OCI-M1 (cell line): ENCODE measurements around the gene WNT5B.

Experiments used
- DNase-seq: peaks from one replicate; lab custom pipeline; 2025; lab: John Stamatoyannopoulos, UW

The WNT5B gene

DNA sequence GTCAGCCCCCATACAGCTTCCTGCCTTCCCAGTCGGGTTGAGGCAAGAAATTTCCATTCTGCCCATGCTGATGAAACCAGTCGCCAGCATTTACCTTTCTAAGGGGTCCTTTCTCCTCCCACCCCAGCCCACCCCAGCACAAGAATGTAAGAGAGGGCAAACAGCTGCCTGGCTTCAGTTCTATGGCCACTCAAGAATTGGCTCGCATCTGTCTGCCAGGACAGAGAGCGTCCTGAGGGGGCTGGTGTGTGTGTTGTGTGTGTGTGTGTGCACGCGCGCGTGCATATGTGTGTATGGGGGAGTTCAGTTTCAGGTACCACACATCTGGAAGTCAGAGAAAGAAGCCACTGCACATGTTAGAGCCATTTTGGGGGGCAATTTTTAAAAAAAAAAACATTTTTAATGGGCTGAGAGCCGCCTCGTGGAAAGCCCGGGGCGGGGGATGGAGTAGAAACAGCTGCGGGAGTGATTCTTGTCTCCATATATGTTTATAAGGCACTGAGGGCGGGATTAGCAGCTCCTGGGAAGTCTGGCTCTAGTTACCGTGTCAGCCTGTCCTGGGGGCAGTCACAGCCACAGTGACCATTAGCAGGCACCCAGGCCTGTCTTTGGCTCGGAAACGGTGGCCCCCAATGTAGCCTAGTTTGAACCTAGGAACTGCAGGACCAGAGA, at the start of gene WNT5B:
Gene WNT5B, plus strand, starts transcription at position 566 of the 672 bp plus-strand sequence. CDS start 2,124 bp downstream, outside the sequence.
- no peak for DNase-seq

DNA sequence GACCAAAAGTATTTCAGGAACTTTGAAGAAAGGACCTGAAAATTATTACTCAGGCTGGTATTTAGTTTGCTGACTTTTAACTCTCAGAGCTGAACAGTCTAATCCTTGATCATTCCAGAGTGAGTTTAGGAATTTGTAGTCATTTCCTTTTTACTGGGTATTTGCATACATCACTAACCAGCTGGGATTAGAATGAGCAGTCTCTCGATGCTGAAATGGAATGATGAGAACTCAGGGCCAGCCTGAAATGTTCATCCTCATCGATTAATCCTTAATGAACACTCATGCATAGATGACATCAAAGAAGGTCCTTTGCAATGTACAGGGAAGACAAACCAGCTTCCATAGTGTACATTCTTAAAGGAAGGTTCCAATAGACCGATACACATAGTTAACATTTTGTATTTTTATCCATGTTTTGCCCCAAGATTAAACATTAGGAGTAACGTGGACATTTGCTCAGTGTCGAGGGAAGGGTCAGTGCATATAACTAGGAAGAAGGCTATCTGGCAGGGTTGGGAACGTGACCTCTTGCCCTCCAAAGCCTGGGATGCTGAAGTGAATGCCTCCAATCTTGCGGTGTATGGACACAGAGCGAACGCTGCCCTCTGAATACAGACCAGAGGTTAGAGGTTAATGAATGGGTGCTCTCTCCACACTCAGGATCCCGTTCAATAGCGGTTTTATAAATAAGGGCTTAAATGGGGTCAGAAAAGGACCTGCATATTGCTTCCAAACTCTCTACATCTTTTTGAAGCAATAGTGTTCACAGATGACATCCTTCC, 49.2 kb upstream of the WNT5B start:
- DNase-seq: no peak

DNA sequence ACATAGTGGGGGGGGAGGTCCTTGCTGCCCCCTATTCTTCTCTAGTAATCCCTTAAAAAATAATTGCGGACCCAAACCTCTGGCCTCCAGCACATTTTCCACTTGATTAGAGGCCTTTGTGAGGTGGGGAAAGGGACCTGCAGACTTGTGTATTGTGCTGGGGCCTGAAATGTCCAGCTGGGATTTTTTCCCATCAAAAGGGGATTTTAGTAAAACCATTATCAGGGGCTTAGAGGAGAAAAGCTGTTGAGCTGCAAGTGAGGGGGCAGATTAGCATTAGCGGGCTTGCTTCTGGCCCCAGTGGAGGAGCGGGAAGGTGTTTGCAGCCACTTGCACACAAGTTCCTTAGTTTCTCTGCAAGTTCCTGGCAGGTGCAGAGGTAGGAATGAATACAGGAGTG, 48.5 kb upstream of the WNT5B start:
- no peak for DNase-seq

DNA sequence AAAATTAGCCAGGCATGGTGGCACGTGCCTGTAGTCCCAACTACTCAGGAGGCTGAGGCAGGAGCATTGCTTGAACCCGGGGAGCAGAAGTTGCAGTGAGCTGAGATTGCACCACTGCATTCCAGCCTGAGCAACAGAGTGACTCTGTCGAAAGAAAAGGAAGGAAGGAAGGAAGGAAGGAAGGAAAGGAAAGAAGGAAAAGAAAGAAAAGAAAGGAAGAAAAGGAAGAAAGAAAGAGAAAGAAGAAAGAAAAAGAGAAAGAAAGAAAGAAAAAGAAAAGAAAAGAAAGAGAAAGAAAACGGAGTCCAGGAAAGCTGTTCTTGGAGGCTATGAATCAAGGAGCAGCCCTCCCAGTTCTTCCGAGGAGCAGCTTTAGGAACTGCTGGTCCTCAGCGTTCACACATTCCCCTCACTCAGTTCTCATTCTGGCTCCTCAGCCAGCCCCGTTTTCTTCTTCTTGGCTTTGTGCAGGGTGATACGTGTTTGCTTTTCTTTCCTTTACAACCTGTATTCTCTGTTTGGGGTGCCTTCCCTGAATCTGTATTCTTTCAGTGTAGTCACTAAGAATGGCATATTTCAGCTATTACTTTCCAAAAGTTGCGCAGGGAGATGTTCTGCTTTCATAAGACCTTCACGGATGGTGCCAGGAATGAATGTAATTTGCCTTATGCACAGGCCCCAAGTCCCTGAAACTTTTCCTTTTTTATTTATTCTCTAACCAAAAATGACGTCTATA, 46.9 kb upstream of the WNT5B start:
- no peak for DNase-seq

DNA sequence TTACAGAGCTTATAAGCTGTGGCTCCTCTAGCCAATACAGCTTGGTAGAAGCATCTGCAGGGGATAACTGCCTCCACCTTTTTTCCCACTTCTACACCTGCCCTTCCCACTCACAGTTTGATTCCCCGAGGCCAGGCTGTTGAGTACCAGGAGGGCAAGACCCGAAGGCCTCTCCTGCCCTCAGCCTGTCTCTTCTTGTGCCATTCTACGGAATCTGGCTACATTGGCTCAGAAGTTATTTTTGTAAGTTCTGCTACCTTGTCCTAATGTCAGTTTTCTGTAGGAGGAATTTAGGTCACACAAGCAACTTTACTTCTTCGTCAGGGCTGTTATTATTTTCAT, 46.4 kb upstream of the WNT5B start:
- no peak for DNase-seq

DNA sequence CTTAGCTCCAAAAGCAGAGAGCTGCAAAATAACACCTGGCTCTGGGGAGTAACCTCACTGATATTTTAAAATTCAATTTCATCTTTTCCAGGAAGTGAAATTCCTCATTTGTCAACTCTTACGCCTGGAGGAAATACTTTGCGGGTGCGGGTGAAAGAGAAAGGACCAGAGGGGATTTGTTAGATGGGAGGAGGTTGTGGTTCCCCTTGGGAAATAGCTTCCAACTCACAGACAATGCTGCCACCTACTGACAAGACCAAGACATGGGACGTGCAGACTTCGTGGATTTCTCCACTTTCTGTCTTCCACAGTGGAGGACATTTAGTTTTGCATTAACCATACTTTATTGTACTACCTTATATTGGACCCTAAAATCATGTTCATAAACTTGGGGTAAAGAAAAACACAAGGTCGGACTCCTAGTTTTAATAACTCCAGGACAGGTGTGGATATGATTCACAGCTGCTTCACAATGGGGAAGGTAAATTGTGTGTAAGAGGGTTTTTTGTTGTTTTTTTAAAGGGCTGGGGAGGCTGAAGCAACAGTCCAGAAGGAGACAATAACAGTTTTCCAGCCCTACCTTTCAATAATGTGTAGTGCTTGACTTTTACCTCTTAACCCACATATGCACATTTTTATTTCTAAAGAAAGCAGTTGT, 45.5 kb upstream of the WNT5B start:
- DNase-seq: peak; percentile 92

DNA sequence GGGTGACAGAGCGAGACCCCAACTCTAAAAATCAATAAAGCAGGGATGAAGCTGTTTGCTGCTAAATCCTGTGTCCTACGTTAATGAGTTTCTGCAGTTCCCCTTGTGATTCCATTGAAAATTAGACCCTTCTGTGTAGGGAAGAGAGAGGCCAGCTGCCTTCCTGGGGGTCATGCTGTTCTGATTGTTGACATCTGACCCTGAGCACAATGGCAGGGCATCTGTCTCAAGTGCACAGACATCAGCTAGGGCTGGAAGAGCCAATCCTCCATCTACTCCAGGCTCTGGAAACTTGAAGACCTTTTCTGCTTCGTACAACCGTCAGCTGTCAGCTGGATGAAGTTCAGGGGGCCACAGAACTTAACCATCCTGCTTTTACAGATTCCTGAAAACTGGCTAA, 44.7 kb upstream of the WNT5B start:
- no peak for DNase-seq

DNA sequence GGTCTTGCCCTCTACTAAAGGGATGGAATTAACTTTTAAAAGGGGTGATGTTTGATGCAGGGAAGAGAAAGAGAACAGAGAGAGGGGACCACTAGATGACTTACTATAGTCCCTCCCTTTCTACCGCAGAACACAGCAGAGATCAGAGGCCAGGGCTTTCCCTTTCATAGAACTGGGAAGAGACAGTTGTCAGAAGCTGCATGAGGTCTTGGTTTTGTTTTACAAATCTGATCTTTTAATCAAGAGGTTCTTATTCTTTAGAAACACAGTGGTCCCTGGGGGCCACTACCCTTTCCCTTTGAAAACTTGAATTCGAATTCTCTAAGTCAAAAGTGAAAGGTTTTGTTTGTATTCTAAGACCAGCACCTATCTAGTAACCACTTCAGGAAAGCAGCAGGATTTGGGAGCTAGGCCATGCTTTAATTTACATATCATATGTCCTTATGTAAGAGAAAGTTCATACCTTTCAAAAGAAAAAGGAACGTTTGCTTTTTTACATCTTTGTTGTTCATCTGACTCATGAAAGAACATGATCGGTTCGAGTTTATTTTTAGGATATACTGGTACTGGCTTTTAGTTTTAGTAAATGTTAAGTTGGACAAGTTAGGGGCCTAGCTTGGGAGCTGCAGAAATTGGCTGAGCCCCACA, 41.0 kb upstream of the WNT5B start:
- peak; percentile 20 for DNase-seq

DNA sequence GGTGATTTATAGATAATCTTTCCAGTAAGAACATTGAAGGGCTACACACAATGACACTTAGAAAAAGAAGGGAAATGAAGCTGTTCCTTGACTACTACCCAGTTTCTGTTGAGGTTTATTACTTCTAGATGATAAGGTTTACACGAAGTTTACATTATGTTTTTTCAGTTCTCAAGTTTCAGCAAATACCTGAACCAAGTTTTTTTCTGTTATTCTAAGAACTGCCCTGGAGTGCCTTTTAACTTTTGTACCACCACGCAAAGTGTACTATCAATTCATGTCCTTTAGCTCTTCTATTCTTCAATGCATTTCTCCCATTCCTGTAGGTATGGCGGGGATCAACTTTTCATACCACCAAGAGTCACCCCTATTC, 40.5 kb upstream of the WNT5B start:
- DNase-seq: no peak

DNA sequence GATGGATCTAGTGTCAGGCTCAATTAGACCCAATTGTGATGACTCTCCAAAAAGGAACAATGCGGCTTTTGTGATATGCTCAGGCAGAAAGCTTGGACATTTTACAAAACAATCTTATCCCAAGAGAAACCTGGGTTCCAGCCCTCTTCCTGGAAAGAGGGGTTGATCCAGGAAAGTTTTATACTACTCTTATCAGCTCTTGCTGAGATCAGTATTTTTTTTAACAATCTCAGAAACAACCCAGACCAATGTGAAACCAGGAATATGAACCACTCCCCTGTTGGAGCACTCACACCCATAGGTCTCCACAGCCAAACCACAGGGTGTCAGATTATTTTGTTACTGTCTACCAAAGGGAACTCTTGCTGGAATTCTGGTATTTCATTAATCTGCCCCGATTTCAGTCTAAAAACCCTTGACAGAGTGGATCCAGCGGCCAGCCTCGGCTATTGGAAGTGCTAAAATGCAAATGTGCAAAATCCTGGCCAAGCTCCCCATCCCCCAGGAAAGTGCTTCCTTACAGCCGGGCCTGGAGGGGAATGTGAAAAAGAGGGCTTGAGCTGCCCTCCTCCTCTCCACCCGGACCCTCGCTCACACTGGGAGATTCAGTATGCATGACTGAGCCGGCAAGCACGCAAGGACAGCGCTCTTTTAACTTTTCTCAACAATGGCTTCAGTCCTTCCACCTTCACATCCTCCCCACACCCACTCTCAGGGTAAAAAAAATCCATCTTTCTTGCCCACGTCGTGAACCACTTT, 38.6 kb upstream of the WNT5B start:
- DNase-seq: peak; percentile 30

DNA sequence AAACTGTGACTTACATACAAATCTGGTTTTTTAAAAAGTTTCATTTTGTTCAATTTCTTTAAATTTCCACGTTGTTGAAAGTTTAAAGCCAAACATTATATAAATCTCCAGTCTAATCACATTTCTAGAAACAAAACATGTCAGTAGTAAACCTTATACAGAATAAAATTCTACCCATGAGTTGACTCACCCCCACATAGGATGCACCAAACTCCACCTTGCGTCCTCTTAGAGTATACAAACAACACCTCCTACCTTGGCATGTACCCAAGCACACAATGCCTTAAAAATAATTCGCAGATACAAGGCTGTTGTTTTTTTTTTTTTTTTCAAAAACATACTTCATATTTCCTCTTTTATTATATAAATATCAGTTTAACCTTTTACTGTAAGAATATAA, 38.0 kb upstream of the WNT5B start:
- DNase-seq: peak; percentile 49

DNA sequence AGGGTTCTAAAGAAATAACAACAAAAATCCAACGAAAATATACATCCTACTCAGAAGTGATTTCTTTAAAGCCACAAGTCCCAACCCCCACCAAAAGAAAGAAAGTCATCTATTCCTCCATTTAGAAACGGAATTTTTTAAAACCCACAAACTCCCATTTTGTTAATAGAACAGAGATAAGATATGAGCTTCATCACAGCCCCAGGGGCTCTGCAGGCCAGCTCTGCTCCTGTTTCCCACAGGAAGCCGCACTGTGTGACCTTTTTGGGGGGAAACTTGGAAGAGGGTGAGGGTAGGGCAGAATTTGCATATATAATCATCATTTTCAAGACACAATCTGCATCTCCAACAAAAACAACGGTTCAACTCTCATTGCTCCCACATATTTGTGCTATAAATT, 37.5 kb upstream of the WNT5B start:
- peak; percentile 49 for DNase-seq

DNA sequence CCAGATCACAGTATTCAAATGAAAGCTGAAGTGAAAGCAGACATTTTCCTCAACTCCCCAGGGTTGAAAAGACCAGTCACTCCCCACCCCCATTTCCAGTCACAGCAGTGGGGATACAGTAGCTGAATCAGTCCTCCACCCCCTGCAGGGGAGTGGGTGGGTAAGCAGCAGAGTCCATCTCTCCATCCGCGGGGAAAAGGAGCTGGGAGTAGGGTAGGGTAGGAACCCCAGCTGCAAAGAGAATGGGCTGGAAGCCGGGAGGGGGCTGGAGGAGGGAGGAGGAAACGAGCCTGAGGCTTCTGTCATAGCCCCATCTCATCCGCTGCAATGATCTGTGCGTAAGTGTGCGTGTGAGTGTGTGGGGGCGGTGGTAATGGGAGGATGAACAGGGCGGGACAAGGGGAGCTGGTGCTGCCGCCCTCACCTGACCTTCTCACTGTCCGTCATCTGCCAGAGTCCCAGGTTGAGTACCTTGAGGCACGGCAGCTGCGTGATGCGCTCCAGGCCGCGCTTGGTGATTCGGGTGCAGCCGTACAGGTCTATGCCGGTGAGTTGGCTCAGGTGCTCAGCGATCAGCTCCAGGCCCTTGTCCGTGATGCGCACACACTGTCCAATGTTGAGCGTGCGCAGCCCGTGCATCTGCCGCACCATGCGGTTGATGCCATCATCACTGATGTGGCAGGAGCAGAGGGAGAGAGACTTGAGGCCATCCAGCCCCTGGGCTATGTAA, 36.4 kb upstream of the WNT5B start:
- peak; percentile 72 for DNase-seq

DNA sequence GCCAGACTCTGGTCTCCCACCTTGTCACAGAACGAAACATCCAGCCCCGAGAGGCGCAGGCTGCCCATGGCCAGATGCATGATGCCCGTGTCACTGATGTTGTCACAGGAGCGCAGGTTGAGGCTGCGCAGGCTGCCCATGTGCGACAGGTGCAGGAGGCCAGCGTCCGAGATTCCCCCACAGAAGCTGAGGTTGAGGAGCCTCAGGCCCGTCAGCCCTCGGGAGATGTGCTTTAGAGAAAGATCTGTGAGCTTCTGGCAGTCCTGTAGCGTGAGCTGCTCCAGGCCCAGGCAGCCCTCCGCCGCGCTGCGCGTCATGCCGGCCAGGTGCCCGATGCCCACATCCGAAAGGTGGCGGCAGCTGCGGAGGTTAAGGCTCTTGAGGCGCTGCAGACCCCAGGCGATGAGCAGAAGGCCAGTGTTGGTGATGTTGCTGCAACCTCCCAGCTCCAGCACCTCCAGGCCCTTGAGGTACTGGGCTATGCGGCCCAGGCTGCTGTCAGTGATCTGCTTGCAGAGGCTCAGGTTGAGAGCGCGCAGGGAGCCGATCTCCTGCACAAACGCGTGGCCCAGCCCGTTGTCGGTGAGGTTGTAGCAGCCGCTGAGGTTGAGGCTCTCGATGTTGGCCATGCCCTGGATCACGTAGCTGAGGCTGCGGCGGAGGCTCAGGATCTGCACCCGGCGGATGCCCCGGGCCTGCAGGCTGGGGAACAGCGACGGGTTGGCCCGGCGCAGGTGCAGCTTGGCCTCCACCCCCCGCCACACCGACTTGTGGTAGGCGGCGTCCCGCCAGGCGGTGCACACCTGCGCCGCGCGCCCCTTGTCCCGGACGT, 35.6 kb upstream of the WNT5B start:
- peak; percentile 67 for DNase-seq

DNA sequence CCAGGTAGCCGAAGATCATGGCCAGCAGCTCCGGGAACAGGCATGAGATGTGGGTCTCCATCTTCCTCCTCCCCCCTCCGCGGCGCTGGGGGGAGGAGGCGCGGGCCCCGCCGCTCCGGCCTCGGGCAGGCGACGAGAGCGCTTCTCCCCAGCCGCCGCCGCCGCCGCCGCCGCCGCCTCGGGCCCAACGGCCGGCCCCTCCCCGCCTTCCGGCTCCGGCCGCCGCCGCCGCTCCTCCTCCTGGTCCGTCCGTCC, 35.1 kb upstream of the WNT5B start:
- peak; percentile 77 for DNase-seq

DNA sequence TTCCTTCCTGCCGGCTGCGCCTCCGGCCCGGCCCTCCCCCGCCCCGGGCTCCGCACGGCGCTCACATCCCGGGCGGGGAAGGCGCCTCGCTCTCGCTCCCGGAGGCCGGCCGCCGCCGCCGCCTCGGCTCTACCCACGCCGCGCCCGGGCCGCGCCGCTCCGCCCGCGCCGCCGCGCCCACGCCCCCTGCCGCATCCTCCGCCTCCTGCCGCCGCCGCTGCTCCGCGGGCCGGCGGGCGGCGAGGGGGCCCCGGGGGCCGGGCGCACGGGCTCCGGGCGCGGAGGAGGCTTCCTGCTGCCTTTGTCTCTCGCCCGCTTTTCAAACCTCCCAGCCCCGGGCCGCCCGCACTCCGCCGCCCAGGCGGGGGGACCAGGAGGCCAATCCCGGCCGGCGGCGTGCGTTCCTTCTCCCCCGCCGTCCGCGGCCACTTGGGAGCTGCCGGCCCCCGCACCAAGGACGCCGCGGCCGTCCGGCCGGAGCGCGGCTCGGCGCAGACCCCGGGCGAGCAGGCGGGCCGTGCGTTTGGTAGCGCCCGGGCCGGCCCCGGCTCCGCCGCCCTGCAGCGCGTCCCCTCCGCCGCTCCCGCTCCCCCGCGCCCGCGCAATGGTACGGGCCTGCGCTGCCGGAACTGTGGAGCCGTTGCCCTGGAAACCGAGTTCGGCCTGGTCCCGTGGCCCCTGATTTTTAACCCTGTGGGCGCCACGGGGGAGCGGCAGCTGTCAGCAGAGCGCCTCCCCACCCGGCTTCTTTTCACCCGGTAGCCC, 34.6 kb upstream of the WNT5B start, which contains the start of gene FBXL14:
Gene FBXL14, minus strand, starts transcription at position 321 of the 765 bp plus-strand sequence. CDS start 515 bp downstream, outside the sequence.
- DNase-seq: peak; percentile 94

DNA sequence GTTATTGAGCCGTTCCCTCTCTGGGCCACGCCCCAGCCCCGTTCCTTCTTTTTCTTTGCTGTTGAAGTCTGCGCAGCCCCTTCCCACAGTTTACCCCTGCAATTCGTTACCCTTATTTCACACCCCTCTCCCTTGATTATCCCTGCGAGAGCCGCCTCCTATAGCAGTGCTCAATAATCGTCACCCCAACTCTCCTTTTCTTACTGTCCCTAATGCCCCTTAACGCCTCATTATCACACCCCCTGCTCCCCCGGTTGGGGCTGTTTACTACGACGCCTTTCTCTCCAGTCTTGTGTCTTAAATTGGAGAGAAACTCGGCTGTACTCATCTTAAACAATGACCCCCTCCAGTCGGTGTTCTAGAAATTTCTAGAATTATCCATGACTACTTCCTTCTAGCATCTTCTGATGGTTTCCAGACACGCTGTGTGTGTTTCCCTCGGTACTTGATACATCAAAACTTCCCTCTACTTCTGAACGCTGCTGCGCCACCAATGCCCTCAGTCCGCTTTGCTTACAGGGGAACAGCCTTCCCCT, 33.9 kb upstream of the WNT5B start:
- peak; percentile 50 for DNase-seq

DNA sequence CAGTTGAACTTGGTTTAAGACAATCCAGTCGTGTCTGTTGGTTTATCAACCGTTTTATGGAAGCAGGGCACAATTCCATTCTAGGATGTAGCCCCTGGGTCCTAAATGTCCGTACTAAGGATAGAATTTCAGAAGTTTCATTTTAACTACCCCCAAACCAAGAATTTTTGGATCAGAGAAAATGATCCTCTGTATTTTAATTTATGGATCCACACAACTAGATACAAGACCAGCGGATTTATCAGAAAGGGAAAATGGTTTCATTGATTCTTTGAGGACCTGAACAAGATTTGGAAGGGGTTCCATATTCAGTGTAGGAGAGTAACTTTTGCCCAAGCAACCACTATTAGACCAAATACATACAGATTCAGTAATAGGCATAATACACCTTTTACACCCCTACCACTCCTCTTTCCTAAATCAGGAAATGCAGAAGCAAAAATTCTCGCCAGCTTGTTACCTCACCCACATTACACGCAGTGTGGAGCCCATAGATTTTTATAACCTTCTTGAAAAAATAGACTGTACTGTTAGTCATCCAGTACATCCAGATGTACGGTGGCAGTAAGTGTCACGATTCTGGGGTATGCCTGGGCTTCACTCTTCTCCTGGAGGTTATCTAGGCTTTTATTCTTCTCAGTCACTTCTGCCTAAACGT, 33.2 kb upstream of the WNT5B start:
- no peak for DNase-seq
